Type B pancreatic cell (in vitro differentiated cells): Measurements from ENCODE around the gene GABRA4. TPM values are rescaled to one million over a fixed set of nuclear protein-coding genes. Genes with fewer than 3 reads are reported as not detected.

ENCODE experiments used
- DNase-seq: peaks from one replicate; pipeline ENCODE4 v3.0.0; 2021; ENCODE audit warnings: mixed read lengths; ENCODE audit not compliant: unreplicated experiment; ENCODE audit errors: extremely low spot score
- H3K27ac Mint-ChIP-seq: 2 replicates; pipeline ENCODE4 v1.8.0; 2021; ENCODE audit warnings: mild to moderate bottlenecking, mixed read lengths
- H3K27me3 Mint-ChIP-seq: 2 replicates; pipeline ENCODE4 v1.8.0; 2021; ENCODE audit warnings: mixed read lengths
- H3K36me3 Mint-ChIP-seq: 2 replicates; pipeline ENCODE4 v1.8.0; 2021; ENCODE audit warnings: mixed read lengths
- H3K4me1 Mint-ChIP-seq: one replicate; pipeline ENCODE4 v1.8.0; 2021; ENCODE audit warnings: mixed read lengths; ENCODE audit not compliant: unreplicated experiment
- H3K4me3 Mint-ChIP-seq: 2 replicates; pipeline ENCODE4 v1.8.0; 2021; ENCODE audit warnings: mild to moderate bottlenecking, mixed read lengths
- H3K9me3 Mint-ChIP-seq: 2 replicates; pipeline ENCODE4 v1.8.0; 2021; ENCODE audit warnings: mixed read lengths
- total RNA-seq: library from RNA; stranded (reverse); gene quantifications from 2 replicates; pipeline ENCODE4 v1.2.1, GENCODE V29; 2021; ENCODE audit warnings: low replicate concordance
- TF ChIP-seq, protein P1 (sequence below): fragments of 200-600 bp; sonication (generic); conservative IDR thresholded peaks from 2 replicates; pipeline ENCODE4 v1.5.0; 2021; ENCODE audit warnings: antibody characterized with exemption, mild to moderate bottlenecking

Gene GABRA4
- total RNA-seq, 1 donor from 2014 or later = 1.5 TPM

DNA sequence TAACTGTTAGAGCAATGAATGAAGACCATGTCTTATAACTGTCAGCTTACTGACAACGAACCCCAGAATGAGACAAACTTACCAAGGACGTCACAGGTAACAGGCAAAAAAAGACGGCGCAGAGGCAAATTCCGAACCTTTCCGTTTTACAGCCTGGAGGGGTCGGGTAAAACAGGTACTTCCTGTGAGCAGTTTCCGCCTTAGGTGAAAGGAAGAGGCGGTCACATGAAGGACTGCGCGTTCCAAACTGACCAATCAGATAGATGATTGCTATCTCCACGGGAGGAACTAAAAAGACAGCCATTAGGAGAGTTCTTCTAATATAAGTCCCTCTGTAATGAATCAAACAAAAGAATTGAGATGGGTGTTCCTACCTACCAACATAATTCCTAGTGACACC, 84.3 kb downstream of the GABRA4 start, which contains the start of gene COX7B2:
COX7B2 (minus strand) TSS at position 168 of the 400 bp plus-strand sequence. CDS start 174,053 bp downstream, outside the sequence.
- DNase-seq = no peak

DNA sequence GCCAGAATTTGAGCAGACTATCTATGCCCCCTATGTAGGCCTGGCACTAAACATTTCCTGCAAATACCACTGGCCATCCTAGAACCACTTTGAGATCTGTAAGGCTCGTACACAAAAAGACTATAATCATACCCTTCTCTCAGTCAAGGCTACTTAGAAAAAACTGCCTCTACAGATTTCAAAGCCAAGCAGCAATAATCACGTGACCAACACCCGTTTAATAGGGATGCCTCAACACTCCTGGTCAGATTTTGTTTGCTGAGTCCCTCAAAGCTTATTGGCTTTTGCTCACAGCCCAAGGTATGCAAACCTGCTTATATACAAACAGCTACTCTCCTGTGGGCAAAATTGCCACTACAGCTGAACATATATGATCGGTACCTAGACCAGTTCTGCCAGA, 85.2 kb downstream of the GABRA4 start:
- Mint-ChIP-seq H3K27ac (no peak overlapping the region), H3K4me3 (no peak overlapping the region), H3K4me1 (no peaks in the 10 kb centered on the region), H3K9me3 (peaks cover 5% of the 10 kb centered on the region), H3K36me3 (no peaks in the 10 kb centered on the region), H3K27me3 (peaks cover 3% of the 10 kb centered on the region)
- TF ChIP-seq, protein P1, sequence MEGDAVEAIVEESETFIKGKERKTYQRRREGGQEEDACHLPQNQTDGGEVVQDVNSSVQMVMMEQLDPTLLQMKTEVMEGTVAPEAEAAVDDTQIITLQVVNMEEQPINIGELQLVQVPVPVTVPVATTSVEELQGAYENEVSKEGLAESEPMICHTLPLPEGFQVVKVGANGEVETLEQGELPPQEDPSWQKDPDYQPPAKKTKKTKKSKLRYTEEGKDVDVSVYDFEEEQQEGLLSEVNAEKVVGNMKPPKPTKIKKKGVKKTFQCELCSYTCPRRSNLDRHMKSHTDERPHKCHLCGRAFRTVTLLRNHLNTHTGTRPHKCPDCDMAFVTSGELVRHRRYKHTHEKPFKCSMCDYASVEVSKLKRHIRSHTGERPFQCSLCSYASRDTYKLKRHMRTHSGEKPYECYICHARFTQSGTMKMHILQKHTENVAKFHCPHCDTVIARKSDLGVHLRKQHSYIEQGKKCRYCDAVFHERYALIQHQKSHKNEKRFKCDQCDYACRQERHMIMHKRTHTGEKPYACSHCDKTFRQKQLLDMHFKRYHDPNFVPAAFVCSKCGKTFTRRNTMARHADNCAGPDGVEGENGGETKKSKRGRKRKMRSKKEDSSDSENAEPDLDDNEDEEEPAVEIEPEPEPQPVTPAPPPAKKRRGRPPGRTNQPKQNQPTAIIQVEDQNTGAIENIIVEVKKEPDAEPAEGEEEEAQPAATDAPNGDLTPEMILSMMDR = no peak
- DNase-seq = no peak

More for the DNA sequence above, 84.3 kb downstream of the GABRA4 start, which contains the start of gene COX7B2:
- Mint-ChIP-seq H3K36me3 (no peaks in the 10 kb centered on the region), H3K27me3 (peaks cover 3% of the 10 kb centered on the region), H3K27ac (no peak within 1 kb of the TSS), H3K4me1 (no peaks in the 10 kb centered on the region), H3K4me3 (no peak within 1 kb of the TSS), H3K9me3 (peaks cover 5% of the 10 kb centered on the region)
- TF ChIP-seq, protein P1 = no peak

DNA sequence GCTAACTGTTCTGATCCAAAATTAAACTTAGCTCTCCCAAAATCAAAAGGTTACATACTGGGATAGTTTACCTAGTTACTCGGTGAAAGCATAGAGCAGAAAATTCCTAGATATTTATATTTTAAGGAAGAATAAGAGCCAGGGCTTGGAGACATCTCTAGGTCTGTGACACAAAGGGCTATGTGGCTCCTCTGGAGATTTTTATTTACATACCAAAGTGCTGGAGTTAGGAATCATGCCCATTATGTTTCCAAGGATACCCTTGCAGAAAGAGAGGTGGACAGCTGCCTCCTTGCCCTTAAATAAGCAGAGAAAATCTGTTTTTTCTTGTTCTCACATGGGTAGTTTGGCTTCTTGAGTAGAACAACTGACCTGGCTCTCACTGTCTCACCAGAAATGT, 93.3 kb downstream of the GABRA4 start:
- Mint-ChIP-seq H3K36me3 (no peaks in the 10 kb centered on the region), H3K9me3 (no peaks in the 10 kb centered on the region), H3K4me1 (no peaks in the 10 kb centered on the region), H3K27me3 (peaks cover 3% of the 10 kb centered on the region), H3K4me3 (no peak overlapping the region), H3K27ac (no peak overlapping the region)
- TF ChIP-seq, protein P1 = no peak
- no peak for DNase-seq

DNA sequence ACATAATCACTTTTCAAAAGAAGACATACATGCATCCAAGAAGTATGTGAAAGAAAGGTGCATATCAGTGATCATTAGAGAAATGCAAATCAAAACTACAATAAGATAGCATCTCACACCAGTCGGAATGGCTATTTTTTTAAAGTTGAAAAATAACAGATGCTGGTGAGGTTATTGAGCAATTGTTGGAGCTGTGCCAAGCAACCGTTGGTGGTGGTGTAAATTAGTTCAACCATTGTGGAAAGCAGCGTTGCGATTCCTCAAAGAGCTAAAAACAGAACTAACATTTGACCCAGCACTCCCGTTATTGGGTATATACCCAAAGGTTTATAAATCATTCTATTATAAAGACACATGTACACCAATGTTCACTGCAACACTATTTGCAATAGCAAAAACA, 98.6 kb downstream of the GABRA4 start:
- Mint-ChIP-seq H3K27ac (no peak overlapping the region), H3K27me3 (peaks cover 4% of the 10 kb centered on the region), H3K4me3 (no peak overlapping the region), H3K9me3 (no peaks in the 10 kb centered on the region), H3K4me1 (no peaks in the 10 kb centered on the region), H3K36me3 (no peaks in the 10 kb centered on the region)
- no peak for DNase-seq
- TF ChIP-seq, protein P1 = no peak

DNA sequence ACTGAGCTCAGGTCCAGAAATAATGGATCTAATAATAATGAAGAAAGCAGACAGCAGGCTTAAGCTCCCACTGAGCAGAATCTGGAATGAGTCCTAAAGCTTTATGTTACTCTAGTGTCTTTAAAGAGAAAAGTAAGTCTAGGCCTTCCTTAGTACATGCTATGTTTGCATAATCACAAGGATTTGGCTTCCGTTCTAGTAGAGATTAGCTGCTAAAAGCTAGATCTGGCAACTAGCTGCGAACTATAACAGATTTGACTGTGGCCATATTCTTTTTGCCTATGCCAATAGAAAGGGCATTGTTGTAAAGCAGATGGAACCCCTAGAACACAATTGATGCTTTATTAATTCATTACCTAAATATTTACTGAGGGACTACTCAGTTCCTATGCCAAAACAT, 103.3 kb downstream of the GABRA4 start:
- H3K4me3 Mint-ChIP-seq = no peak overlapping the region
- peaks cover 3% of the 10 kb centered on the region for H3K9me3 Mint-ChIP-seq
- H3K27me3 Mint-ChIP-seq = peaks cover 7% of the 10 kb centered on the region
- no peak overlapping the region for H3K27ac Mint-ChIP-seq
- TF ChIP-seq, protein P1 = no peak
- DNase-seq = no peak
- no peaks in the 10 kb centered on the region for H3K4me1 Mint-ChIP-seq
- H3K36me3 Mint-ChIP-seq = no peaks in the 10 kb centered on the region

DNA sequence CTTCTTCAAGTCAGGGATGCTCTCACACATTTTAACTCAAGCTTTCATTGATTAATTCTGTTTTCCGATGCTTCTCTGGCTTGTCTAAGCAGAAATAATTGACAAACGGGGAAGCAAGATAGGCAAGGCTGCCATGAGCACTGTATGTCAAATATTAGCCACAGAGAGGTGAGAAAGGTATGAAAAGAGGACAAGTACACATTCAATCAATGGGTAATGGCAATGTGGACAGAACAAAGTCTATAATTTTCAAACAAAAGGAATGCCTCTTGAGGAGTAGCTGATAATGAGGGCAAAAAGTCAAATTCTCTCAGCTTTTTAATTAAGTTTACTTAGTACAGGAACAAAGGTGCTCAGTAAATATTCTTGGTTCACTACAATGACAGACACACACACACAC, 104.0 kb downstream of the GABRA4 start:
- peaks cover 7% of the 10 kb centered on the region for H3K27me3 Mint-ChIP-seq
- H3K9me3 Mint-ChIP-seq = peaks cover 3% of the 10 kb centered on the region
- TF ChIP-seq, protein P1 = no peak
- no peak overlapping the region for H3K27ac Mint-ChIP-seq
- no peaks in the 10 kb centered on the region for H3K36me3 Mint-ChIP-seq
- DNase-seq = no peak
- H3K4me1 Mint-ChIP-seq = no peaks in the 10 kb centered on the region
- H3K4me3 Mint-ChIP-seq = peak overlapping the region; percentile 21
